Body of pancreas (tissue), 4 donors: Measurements from ENCODE around the gene SLC26A6. TPM values are rescaled to one million over a fixed set of nuclear protein-coding genes. Genes with fewer than 3 reads are reported as not detected.

Source experiments
- ATAC-seq: fragments of 150-250 bp; one replicate; pipeline ENCODE4 v1.9.1; 2016
- DNase-seq, 4 donors: peaks; one replicate each; pipeline ENCODE4 v3.0.0-alpha.2; 2019
- H3K27ac ChIP-seq, 4 donors: fragments of 200-600 bp; sonication (generic); 1 replicate in 3 of 4; 2 replicates in 1 of 4; pipeline versions ENCODE4 v1.5.1 to v1.6.1; 2016 to 2019; ENCODE audit warnings: mild to moderate bottlenecking in 1 of 4, mixed read lengths in 1 of 4, moderate library complexity in 1 of 4
- H3K27me3 ChIP-seq, 2 donors: fragments of 200-600 bp; sonication (generic); one replicate each; pipeline ENCODE4 v1.6.0; 2016; ENCODE audit warnings: mild to moderate bottlenecking in 1 of 2
- H3K36me3 ChIP-seq, 2 donors: fragments of 200-600 bp; sonication (generic); replicated peaks in 1 of 2; 2 replicates each; pipeline ENCODE4 v1.5.1; 2016; ENCODE audit warnings: low read depth in 2 of 2; ENCODE audit not compliant: insufficient read depth in 1 of 2
- H3K4me1 ChIP-seq: fragments of 200-600 bp; sonication (generic); one replicate; pipeline ENCODE4 v1.6.0; 2016
- H3K4me3 ChIP-seq, 2 donors: fragments of 200-600 bp; sonication (generic); 1 replicate in 1 of 2; 2 replicates in 1 of 2; pipeline ENCODE4 v1.5.1; 2016 to 2019
- H3K9me3 ChIP-seq, 3 donors: fragments of 200-600 bp; sonication (generic); 1 replicate in 2 of 3; 2 replicates in 1 of 3; pipeline ENCODE4 v1.5.1; 2016
- CTCF ChIP-seq, 7 experiments: fragments of 450-650 bp in 4 of 7; fragments of 200-600 bp in 3 of 7; sonication (generic) in 3 of 7; IDR thresholded peaks; one replicate each; pipeline ENCODE4 v1.5.1; 2016 to 2019; ENCODE audit warnings: antibody characterized with exemption in 7 of 7
- POLR2A ChIP-seq, 3 donors: fragments of 450-650 bp; IDR thresholded peaks; one replicate each; pipeline ENCODE4 v1.6.1; 2016; ENCODE audit warnings: antibody characterized with exemption in 3 of 3, mild to moderate bottlenecking in 2 of 3
- WGBS, 2 donors: methylation state at CpG; one replicate each; pipeline ENCODE4 v1.1.5; 2017; 5-methylcytosine and 5-hydroxymethylcytosine counted together
- intact Hi-C: fragments of 100-400 bp; cut with DNase I; formaldehyde crosslinking; loops from one replicate; pipeline ENCODE4 v1.15.1; 2023
- total RNA-seq, 2 donors: library from RNA; depleted of rRNA; stranded (reverse); fragments of >200 nt; gene quantifications; one replicate each; pipeline ENCODE4 v1.1.0, GENCODE V29; 2016

Gene SLC26A6
- total RNA-seq, 2 donors from 2014 or later: 17.8 to 35.0 TPM

GRCh38 chr3:48681974-48682610 lies 46.8 kb upstream of the SLC26A6 start:
- 94 to 100% methylated on average over 14 of the region's 17 CpGs for WGBS, 2 donors
- peaks cover 0 to 2% of the 10 kb centered on the region in 2 donors for H3K36me3 ChIP-seq
- H3K27me3 ChIP-seq: no peaks in the 10 kb centered on the region
- H3K4me3 ChIP-seq: no peak overlapping the region
- no peak for TF ChIP-seq POLR2A (IDR thresholded peaks at IDR 0.05)
- no peak for TF ChIP-seq CTCF (IDR thresholded peaks at IDR 0.05)
- H3K4me1 ChIP-seq: peaks cover 21% of the 10 kb centered on the region
- no peaks in the 10 kb centered on the region for H3K9me3 ChIP-seq
- no peak overlapping the region for H3K27ac ChIP-seq
- intact Hi-C loops: no loop called here
- DNase-seq (no peak), ATAC-seq (no peak)

GRCh38 chr3:48681541-48681880 lies 46.2 kb upstream of the SLC26A6 start:
- TF ChIP-seq POLR2A (IDR thresholded peaks at IDR 0.05) (no peak), CTCF (IDR thresholded peaks at IDR 0.05) (no peak)
- H3K36me3 ChIP-seq: peaks cover 0 to 2% of the 10 kb centered on the region in 2 donors
- H3K4me3 ChIP-seq: no peak overlapping the region
- DNase-seq: no peak
- WGBS, 2 donors: 80 to 90% methylated on average over 2 to 7 of the region's 7 CpGs
- H3K4me1 ChIP-seq: peaks cover 21% of the 10 kb centered on the region
- H3K27me3 ChIP-seq: no peaks in the 10 kb centered on the region
- intact Hi-C loops: no loop called here
- H3K27ac ChIP-seq: no peak overlapping the region
- no peak for ATAC-seq
- H3K9me3 ChIP-seq: no peaks in the 10 kb centered on the region

GRCh38 chr3:48680811-48681540 lies 45.7 kb upstream of the SLC26A6 start:
- ATAC-seq (no peak), DNase-seq (no peak)
- Histone ChIP-seq H3K9me3 (no peaks in the 10 kb centered on the region), H3K27me3 (no peaks in the 10 kb centered on the region), H3K36me3 (peaks cover 0 to 2% of the 10 kb centered on the region in 2 donors), H3K4me3 (no peak overlapping the region), H3K27ac (no peak overlapping the region), H3K4me1 (peaks cover 21% of the 10 kb centered on the region)
- TF ChIP-seq POLR2A (IDR thresholded peaks at IDR 0.05): no peak
- TF ChIP-seq CTCF (IDR thresholded peaks at IDR 0.05): no peak
- 84 to 89% methylated on average over 9 to 17 of the region's 17 CpGs for WGBS, 2 donors
- intact Hi-C loops: no loop called here

DNA sequence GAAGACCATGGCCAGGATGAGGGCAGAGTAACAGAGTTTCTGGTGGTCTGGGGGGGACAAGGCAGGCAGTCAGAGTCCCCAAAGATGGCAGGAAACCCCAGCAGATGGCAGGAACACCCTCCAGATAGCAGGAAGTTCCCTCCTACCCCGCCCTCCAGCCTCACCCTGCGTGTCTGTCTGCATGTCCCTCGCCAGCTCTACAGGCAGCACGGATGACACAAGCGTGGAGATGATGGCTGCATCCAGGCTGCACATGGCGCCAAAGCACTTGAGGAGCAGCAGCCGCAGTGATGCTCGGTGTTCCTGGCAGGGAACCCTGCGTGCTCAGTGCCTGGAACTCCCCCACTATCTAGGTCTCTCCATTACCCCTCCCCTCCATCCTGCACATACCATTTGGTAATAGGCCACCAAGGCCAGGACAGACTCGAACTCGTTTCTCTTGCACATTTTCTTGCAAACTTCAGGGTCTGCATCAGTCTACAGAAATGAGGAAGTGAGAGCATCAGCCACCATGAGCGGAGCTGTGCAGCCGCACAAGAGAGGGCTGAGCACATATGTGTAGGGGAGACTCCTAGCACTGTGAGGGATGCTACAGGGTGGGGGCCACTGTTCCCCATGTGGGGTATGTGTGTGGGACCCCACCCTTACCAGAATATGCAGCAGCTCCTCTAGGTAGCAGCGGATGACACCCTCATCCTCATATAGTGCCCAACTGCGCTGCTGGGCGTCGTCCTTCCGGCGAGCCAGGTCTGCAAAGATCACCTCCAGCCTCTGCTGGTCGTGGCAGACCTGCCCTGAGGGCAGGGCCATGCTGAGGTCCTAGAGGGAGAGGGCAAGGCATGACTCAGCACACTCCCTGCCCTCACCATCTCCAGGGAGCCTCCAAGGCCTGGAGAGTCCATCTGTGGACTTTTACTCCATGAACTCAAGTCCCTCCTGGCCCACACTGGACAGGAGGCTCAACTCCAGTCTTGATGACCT lies 44.4 kb upstream of the SLC26A6 start:
- Histone ChIP-seq H3K27ac (no peak overlapping the region), H3K36me3 (peaks cover 0 to 2% of the 10 kb centered on the region in 2 donors), H3K27me3 (no peaks in the 10 kb centered on the region), H3K9me3 (no peaks in the 10 kb centered on the region), H3K4me1 (peaks cover 18% of the 10 kb centered on the region), H3K4me3 (no peak overlapping the region)
- DNase-seq: no peak
- intact Hi-C loops: no loop called here
- 88 to 91% methylated on average over 15 to 20 of the region's 20 CpGs for WGBS, 2 donors
- TF ChIP-seq CTCF (IDR thresholded peaks at IDR 0.05): no peak
- no peak for TF ChIP-seq POLR2A (IDR thresholded peaks at IDR 0.05)
- no peak for ATAC-seq
